Stimulated activated naive CD8-positive, alpha-beta T cell treated with anti-CD3 and anti-CD28 coated beads, Interleukin-15, amount 100 ng/mL, for 72 hours (primary cell): ENCODE data around the gene TMEM107.

Source experiments
- ATAC-seq: fragments of 150-1000 bp; cut with Tn5 transposase; 2 replicates; pipeline ENCODE4 v1.10.0; 2021; ENCODE audit warnings: mild to moderate bottlenecking, moderate library complexity
- DNase-seq, 2 donors: peaks; one replicate each; pipeline ENCODE4 v3.0.0; 2021 to 2022
- H3K27ac Mint-ChIP-seq, 2 donors: one replicate each; pipeline ENCODE4 v1.8.0; 2022; ENCODE audit warnings: mild to moderate bottlenecking in 2 of 2, mixed read lengths in 2 of 2, moderate library complexity in 2 of 2
- H3K27me3 Mint-ChIP-seq: one replicate; pipeline ENCODE4 v1.8.0; 2022; ENCODE audit warnings: mixed read lengths
- H3K4me1 Mint-ChIP-seq: one replicate; pipeline ENCODE4 v1.8.0; 2022; ENCODE audit warnings: mild to moderate bottlenecking, mixed read lengths
- H3K4me3 Mint-ChIP-seq, 2 donors: one replicate each; pipeline ENCODE4 v1.8.0; 2022; ENCODE audit warnings: mild to moderate bottlenecking in 2 of 2, mixed read lengths in 2 of 2, moderate library complexity in 1 of 2
- H3K9me3 Mint-ChIP-seq, 2 donors: one replicate each; pipeline ENCODE4 v1.8.0; 2022; ENCODE audit warnings: mixed read lengths in 2 of 2

The TMEM107 gene

DNA sequence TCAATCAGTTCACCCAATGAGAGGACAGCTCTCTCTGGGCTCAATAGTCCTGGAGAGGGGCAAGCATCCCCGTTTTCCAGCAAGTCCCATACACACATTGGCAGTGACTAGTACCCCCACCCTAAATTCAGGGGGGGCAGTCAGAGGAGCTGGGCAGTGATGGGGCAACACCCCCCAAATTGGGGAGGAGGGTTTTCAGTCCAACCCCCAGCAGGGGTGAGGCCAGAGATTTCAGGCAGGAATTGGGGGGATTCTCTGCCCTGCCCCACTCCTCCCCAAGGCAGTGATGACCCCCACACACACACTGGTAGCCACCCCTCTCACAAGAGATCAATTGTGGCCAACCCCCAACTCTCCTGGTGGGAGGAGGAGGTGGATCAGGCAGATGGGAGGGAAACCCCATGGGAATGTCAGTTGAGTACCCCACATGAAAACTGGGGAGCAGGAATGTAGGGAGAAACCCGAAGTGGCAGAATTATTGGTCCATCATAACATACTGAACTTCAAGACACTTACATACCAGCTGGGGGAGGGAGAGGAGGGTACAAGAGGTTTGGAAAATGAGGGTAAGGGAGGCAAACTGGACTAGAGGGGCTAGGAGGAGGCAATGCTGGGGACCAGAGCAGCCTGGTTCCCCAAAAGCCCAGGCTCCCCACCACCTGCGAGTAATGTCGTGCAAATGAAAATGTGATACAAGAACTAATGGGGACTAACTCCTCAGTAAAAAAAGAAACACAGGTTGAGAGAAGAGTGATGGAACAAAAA lies 16.5 kb downstream of the TMEM107 start:
- no peaks in the 10 kb centered on the region for H3K9me3 Mint-ChIP-seq
- peak overlapping the region; percentile 51 to 64 for H3K4me3 Mint-ChIP-seq
- H3K27ac Mint-ChIP-seq: peak overlapping the region in 1 of 2 donors; percentile 88
- H3K4me1 Mint-ChIP-seq: peaks cover 56% of the 10 kb centered on the region
- H3K27me3 Mint-ChIP-seq: no peaks in the 10 kb centered on the region
- no peak for ATAC-seq
- DNase-seq: no peak

DNA sequence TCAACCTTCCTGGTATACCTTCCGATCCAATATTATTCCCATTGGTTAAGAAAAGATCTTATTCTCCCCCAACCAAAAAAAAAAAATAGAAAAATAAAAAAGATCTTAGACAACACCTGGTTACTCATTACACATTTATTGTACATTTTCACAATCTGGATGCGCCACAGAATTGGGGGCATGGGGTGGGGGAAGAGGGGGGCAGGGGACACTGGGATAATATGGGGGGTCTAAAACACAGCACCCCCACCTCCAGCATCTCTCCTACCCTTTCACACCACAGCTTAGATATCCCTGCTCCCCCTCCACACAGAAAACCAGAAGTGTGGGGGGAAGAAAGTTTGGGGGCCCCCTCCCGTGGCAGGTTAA lies 17.2 kb downstream of the TMEM107 start:
- peaks cover 50% of the 10 kb centered on the region for H3K4me1 Mint-ChIP-seq
- peak overlapping the region; percentile 20 to 21 for H3K4me3 Mint-ChIP-seq

DNA sequence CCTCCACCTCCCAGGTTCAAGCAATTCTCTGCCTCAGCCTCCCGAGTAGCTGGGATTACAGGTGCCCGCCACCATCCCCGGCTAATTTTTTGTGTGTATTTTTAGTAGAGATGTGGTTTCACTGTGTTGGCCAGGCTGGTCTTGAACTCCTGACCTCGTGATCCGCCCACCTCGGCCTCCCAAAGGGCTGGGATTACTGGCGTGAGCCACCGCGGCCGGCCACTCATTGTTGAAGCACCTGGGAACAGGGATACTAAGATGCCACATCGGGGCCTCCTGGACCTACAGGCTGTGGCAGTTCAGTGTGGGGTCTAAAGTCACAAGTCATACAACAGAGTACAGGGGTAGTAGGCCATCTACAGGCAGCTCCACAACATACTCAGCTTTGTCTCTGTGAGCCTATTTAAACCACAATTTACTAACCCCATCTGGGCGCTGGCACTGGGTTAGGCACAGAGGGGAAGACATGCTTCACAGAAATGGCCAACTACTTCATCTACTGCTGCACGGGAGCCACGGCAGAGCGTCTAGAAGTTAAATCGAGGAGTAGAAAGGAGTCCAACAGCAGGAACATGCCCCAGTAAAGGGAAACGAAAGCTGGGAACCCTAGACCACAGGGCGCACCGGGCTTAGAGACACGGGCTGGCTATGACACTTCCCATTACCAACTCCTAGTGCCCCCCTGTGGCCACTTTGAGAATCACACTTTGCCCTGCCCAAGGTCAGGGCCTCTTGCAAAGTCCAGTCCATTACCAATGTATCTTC lies 17.7 kb downstream of the TMEM107 start:
- peak overlapping the region; percentile 20 to 21 for H3K4me3 Mint-ChIP-seq
- no peaks in the 10 kb centered on the region for H3K9me3 Mint-ChIP-seq
- no peaks in the 10 kb centered on the region for H3K27me3 Mint-ChIP-seq
- H3K4me1 Mint-ChIP-seq: peaks cover 44% of the 10 kb centered on the region
- DNase-seq: peak; percentile 78 to 85
- ATAC-seq: peak; percentile 8
- peak overlapping the region; percentile 43 to 89 for H3K27ac Mint-ChIP-seq

More for the DNA sequence above, 17.2 kb downstream of the TMEM107 start:
- Mint-ChIP-seq H3K9me3 (no peaks in the 10 kb centered on the region), H3K27me3 (no peaks in the 10 kb centered on the region), H3K27ac (no peak overlapping the region)
- peak in 1 of 2 donors; percentile 8 for DNase-seq
- ATAC-seq: no peak

DNA sequence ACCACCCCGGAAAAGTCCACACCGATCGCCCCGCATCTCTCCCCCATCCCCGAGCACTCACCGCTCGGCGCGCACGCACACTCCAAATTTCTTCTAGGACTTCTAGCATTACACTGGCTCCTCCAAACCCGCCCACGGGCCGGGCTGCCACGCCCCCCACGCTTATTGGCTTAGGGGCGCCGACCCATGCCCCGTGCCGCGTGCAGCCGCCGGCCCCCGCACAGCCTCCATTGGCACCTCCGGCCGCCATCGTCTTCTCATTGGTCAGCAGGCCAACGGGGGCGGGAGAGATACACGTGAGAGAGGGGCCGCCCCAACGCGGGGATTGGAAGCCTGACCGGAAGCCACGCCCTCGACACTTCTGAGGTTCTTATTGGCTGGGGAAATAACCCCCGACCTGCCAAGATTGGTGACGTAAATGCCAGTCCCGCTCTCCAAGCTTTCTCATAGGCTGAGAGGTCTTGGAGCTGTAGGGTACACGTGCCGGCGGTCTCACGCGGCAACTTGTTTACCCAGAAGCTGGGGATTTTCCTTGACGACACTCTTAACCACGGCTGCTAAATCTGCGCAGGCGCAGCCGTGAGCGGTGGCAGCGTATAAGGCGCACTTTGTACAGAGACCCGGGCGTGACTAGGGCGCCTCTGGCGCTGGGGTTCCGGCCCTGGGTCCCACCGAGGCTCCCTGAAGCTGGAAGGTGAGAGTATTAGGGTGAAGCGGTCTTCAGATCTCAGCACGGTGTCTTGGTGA lies 19.8 kb downstream of the TMEM107 start:
- ATAC-seq (peak; percentile 83), DNase-seq (peak; percentile 100)
- H3K4me3 Mint-ChIP-seq: no peak overlapping the region
- no peaks in the 10 kb centered on the region for H3K27me3 Mint-ChIP-seq
- no peak overlapping the region for H3K27ac Mint-ChIP-seq
- peaks cover 32% of the 10 kb centered on the region for H3K4me1 Mint-ChIP-seq
- H3K9me3 Mint-ChIP-seq: no peaks in the 10 kb centered on the region

DNA sequence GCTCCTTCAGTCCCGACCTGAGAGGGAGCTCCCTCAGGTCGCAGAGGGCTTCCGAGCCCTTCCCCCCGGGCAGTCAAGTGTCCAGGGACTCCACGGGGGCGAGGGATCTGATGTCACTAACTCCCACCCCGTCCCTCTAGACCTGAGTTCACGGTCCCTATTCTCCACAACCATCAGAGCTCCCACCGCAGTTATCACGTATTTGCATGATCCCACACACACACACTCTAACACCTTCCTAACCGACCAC lies 20.3 kb downstream of the TMEM107 start:
- Mint-ChIP-seq H3K27ac (no peak overlapping the region), H3K4me3 (no peak overlapping the region), H3K9me3 (no peaks in the 10 kb centered on the region), H3K4me1 (peaks cover 28% of the 10 kb centered on the region), H3K27me3 (no peaks in the 10 kb centered on the region)
- DNase-seq (no peak), ATAC-seq (peak; percentile 3)

DNA sequence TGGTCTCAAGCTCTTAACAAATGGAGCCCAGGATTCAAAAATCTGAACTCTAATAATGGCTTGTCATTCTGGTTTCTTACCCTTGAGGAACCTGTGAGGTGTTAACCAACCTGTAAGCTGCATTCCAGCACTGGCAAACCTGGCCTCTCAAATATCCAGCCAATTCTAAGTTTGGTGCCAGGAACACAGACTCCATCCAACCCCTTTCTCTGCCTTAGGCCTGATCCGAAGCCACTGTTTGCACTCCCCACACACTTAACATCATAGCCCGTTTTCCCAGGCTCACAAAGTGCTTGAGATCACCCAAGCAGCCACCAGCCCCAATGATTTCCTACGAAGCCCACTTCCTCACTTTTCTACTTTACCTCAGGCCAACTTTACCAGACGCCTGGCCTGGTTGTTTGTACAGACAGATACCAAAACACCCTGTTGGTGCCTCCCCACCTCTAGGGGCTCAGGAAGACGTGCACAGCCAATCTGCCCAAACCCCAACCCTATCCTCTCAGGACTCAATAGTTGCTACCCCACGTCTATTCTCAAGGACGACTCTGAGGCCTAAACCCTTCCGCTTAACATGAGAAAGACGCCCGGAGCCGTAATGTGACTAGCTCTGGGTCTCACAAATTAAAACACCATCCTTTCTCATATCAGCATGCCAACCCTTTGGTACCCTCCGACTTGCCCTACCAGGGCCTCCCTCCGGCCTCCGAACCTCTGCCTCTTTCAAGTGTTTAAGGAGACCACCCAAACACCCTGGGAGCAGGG lies 20.8 kb downstream of the TMEM107 start:
- no peak for ATAC-seq
- Mint-ChIP-seq H3K9me3 (no peaks in the 10 kb centered on the region), H3K27ac (no peak overlapping the region), H3K4me3 (no peak overlapping the region), H3K27me3 (no peaks in the 10 kb centered on the region), H3K4me1 (peaks cover 28% of the 10 kb centered on the region)
- no peak for DNase-seq

DNA sequence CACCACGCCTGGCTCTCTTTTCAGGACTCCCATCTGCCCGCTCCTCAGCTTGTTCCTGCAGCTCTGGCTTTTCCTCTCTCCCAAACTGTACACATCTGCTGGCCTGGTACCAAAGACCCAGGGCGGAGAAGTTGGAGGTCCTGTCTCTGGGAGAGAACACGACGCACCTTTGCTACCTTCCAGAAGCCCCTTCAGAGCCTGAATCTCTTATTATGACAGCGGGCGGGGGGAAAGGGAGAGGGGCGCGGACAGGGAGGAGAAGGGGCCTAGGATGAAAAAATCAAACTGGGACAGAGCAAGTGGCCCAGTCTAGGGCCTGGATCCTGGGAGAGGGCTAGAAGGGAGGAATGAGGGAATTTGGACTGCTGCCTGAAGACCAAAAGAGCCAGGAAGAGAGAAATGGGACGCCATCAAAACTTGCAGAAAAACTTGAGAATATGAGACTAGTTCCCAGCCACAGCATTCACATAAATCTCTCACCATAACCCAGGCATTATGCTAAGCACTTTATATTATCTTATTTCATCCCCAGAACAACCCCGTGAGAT lies 21.5 kb downstream of the TMEM107 start:
- Mint-ChIP-seq H3K9me3 (no peaks in the 10 kb centered on the region), H3K27me3 (no peaks in the 10 kb centered on the region), H3K4me3 (no peak overlapping the region), H3K4me1 (peaks cover 28% of the 10 kb centered on the region), H3K27ac (peak overlapping the region in 1 of 2 donors; percentile 82)
- DNase-seq: no peak
- no peak for ATAC-seq

DNA sequence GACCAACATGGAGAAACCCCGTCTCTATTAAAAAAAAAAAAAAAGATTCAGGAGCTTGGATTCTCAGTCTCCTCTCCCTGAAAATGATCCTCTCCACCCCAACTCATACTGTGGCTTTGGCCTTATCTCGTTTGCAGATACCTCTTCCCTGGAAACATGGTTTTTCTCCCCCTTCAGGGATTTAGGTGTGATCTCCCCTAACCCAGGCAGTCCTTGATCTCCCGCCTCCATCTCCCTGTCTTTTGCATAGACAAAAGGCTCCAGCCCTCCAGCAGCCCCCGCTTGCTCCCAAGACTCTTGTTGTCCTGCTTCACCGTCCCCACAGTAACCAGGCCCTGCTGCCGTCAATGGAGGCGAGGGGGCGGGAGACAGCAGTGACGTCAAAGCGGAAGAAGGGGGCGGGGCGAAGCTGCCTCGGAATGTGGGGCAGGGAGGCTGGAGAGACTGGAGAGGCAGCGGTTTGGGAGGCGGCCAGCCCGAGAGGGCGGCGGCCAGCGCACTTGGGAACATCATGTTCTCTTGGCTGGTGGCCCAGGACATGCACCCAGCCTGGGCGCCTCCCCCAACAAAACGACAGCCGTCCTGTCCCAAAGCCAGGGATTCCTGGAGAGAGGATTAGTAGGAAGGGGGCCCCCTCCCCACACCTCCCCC lies 22.1 kb downstream of the TMEM107 start:
- Mint-ChIP-seq H3K27ac (peak overlapping the region; percentile 95 to 98), H3K4me1 (peaks cover 27% of the 10 kb centered on the region), H3K4me3 (no peak overlapping the region), H3K27me3 (no peaks in the 10 kb centered on the region), H3K9me3 (no peaks in the 10 kb centered on the region)
- ATAC-seq (no peak), DNase-seq (peak; percentile 76 to 86)

DNA sequence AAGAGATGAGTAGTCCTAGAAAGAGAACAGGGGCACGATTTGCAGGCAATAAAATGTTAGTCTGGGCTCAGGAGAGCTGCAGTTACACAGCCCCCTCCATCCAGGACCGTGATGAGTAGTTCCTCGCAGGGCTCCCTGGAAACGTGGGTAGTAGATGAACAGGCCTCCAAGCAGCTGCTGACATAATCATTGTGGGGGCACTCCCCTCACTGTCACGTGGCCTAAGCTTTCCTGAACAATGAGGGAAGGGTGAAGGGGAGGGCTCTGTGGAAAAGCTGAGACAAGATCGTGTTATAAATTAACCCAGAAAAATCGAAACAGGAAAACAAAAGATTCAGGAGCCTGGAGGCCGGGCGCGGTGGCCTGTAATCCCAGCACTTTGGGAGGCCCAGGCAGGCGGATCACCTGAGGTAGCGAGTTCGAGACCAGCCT lies 22.6 kb downstream of the TMEM107 start:
- Mint-ChIP-seq H3K9me3 (no peaks in the 10 kb centered on the region), H3K4me3 (no peak overlapping the region), H3K27ac (peak overlapping the region; percentile 95 to 98), H3K27me3 (no peaks in the 10 kb centered on the region), H3K4me1 (peaks cover 22% of the 10 kb centered on the region)
- ATAC-seq: no peak
- peak in 1 of 2 donors; percentile 69 for DNase-seq

DNA sequence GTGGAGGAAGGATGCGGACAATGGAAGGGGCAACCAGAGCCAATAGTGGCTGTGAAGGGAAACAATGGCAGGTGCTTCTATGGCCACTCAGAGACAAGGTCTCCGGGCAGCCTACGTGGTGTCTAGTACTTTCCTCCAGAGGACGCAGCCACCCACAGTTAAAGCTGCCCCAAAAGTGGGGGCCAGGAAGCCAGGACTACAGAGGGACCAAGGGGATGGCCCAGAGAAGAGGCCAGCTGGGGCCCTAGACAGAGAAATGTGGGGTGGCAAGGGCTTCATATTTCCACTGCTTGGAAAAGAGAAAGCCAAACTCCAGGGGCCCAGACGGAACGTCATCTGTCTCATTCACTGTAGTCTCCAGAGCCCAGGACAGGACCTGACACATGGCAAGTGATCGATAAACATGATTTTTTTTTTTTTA lies 23.1 kb downstream of the TMEM107 start:
- H3K4me3 Mint-ChIP-seq: no peak overlapping the region
- H3K9me3 Mint-ChIP-seq: no peaks in the 10 kb centered on the region
- DNase-seq: no peak
- H3K4me1 Mint-ChIP-seq: peaks cover 19% of the 10 kb centered on the region
- ATAC-seq: no peak
- H3K27me3 Mint-ChIP-seq: no peaks in the 10 kb centered on the region
- H3K27ac Mint-ChIP-seq: peak overlapping the region; percentile 95 to 98

DNA sequence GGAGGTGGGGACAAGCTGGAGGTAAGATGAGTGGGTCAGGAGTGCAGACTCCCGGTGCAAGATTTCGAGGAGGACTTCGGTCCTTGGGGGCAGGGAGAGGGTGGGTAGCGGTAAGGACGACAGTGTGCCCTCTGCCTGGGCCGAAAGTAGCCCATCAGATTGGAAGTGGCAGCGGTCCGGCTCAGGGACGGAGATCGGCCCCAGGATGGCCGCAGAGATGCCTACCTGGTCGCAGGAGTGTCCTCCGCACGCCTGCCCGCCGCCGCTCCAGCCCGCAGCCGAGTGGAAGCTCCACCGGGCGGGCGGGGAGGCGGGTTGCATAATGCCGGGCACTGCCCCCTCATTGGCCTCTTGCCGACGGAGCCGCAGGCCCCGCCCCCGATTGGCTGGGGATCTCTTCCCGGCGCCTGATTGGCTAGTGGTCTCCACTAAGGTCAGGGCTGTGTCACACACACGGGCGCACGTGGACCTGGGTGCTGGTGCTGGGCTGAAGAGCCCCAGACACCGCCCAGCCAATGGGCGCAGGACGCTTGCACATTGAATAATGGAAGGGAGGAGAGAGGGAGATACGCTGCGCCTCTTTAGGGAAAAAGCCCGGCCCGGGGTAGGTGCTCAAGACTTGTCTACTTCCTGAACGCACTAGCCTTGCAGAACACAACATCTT lies 23.9 kb downstream of the TMEM107 start, which contains the start of gene PER1:
PER1 (minus strand) TSS at position 293 of the 664 bp plus-strand sequence. CDS start 1,698 bp downstream, outside the sequence.
- no peaks in the 10 kb centered on the region for H3K9me3 Mint-ChIP-seq
- no peaks in the 10 kb centered on the region for H3K27me3 Mint-ChIP-seq
- peak within 1 kb of the TSS; percentile 96 to 98 for H3K27ac Mint-ChIP-seq
- peak; percentile 50 for ATAC-seq
- peak; percentile 84 to 94 for DNase-seq
- H3K4me1 Mint-ChIP-seq: peaks cover 27% of the 10 kb centered on the region
- H3K4me3 Mint-ChIP-seq: no peak within 1 kb of the TSS

DNA sequence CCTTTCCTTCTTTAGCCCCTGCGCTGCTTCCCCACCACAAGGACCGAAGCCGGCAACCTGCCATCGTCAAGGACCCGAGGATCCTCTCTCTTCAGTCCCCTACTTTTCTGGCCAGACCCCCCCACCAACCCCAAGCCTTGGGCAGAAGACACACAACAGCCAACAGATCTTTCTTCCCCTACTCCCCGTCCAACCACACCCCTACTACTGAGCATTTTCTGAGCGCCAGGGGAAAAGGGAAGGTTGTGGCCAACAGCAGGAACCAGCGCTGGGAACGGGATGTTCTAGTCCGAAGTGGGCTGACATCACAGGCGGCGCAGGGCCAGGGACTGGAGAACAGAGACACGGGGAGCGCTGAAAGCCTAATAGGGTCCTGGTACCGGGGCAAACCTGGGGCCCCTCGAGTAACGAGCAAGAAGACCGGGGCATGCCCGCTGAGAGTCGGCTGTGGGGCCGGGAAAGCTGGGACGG lies 24.5 kb downstream of the TMEM107 start:
- ATAC-seq: no peak
- Mint-ChIP-seq H3K27ac (peak overlapping the region; percentile 95 to 96), H3K4me3 (no peak overlapping the region)

DNA sequence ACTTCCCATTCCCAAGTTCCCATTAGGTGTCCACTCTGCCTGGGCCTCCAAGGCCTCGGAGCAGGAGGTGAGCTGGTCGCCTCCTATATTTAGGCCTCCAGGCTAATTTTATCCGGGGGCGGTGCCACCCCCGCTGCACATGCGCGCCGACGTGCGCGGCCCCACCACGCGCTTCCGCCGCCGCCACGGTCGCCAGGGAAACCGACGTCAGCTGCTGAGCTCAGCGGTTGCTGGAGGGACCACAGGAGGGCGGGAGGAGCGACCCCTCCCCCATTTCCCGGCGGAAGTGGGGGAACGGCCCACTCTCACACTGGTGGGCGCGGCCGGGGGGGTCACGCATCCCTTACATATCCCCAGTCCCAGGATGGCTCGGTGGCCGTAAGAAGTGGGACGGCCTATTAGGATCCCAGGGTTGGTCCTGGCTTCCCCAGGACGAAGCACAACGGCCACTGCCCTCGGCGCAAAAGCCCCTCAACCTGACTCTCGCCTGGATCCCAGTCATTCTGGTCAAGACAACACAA lies 25.0 kb downstream of the TMEM107 start:
- no peak overlapping the region for H3K4me3 Mint-ChIP-seq
- H3K27me3 Mint-ChIP-seq: no peaks in the 10 kb centered on the region
- peak overlapping the region; percentile 95 to 96 for H3K27ac Mint-ChIP-seq
- H3K4me1 Mint-ChIP-seq: peaks cover 37% of the 10 kb centered on the region
- peak; percentile 59 for ATAC-seq
- no peaks in the 10 kb centered on the region for H3K9me3 Mint-ChIP-seq
- peak; percentile 82 to 87 for DNase-seq

More for the DNA sequence above, 24.5 kb downstream of the TMEM107 start:
- Mint-ChIP-seq H3K27me3 (no peaks in the 10 kb centered on the region), H3K4me1 (peaks cover 32% of the 10 kb centered on the region), H3K9me3 (no peaks in the 10 kb centered on the region)
- DNase-seq: peak; percentile 54 to 56
